ENCODE data around the gene CARD19.

DNA sequence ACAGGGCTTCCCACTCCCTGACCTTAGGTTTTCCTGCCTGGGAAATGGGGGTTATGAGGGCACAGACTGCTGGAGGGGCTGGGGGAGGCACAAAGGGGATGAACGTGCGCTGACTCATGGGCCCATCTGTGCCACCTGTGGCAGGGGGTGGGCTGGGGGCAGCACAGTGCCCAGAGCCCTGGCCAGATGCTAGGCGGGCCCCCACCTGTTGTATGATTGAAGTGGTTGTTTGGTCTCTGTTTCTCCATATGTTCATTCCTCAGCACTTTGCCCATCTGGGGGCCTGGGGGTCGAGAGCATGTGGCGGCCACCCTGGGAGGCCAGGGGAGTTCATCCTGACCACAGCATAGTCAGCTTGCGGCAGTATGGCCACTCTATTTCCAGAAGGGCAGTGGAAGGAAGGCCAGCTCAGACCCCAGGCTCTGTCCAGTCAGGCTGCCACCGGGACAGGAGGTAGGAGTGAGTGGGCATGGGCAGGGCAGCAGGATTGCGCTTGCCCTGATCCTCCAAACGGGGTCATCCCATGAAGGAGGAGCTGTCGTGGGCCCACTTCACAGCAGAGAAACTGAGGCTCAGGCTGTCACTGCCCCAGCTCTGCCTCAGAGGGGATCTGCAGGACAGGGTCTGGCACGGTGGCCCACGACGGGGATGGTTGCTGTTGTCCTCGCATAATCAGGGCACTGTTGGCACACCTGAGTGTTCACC is 38.9 kb downstream of the CARD19 start:
- TF ChIP-seq, protein P1, sequence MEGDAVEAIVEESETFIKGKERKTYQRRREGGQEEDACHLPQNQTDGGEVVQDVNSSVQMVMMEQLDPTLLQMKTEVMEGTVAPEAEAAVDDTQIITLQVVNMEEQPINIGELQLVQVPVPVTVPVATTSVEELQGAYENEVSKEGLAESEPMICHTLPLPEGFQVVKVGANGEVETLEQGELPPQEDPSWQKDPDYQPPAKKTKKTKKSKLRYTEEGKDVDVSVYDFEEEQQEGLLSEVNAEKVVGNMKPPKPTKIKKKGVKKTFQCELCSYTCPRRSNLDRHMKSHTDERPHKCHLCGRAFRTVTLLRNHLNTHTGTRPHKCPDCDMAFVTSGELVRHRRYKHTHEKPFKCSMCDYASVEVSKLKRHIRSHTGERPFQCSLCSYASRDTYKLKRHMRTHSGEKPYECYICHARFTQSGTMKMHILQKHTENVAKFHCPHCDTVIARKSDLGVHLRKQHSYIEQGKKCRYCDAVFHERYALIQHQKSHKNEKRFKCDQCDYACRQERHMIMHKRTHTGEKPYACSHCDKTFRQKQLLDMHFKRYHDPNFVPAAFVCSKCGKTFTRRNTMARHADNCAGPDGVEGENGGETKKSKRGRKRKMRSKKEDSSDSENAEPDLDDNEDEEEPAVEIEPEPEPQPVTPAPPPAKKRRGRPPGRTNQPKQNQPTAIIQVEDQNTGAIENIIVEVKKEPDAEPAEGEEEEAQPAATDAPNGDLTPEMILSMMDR (IDR thresholded peaks at IDR 0.05), result no peak
- TF ChIP-seq, protein P2, sequence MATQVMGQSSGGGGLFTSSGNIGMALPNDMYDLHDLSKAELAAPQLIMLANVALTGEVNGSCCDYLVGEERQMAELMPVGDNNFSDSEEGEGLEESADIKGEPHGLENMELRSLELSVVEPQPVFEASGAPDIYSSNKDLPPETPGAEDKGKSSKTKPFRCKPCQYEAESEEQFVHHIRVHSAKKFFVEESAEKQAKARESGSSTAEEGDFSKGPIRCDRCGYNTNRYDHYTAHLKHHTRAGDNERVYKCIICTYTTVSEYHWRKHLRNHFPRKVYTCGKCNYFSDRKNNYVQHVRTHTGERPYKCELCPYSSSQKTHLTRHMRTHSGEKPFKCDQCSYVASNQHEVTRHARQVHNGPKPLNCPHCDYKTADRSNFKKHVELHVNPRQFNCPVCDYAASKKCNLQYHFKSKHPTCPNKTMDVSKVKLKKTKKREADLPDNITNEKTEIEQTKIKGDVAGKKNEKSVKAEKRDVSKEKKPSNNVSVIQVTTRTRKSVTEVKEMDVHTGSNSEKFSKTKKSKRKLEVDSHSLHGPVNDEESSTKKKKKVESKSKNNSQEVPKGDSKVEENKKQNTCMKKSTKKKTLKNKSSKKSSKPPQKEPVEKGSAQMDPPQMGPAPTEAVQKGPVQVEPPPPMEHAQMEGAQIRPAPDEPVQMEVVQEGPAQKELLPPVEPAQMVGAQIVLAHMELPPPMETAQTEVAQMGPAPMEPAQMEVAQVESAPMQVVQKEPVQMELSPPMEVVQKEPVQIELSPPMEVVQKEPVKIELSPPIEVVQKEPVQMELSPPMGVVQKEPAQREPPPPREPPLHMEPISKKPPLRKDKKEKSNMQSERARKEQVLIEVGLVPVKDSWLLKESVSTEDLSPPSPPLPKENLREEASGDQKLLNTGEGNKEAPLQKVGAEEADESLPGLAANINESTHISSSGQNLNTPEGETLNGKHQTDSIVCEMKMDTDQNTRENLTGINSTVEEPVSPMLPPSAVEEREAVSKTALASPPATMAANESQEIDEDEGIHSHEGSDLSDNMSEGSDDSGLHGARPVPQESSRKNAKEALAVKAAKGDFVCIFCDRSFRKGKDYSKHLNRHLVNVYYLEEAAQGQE (IDR thresholded peaks at IDR 0.05; ENCODE audit: insufficient read depth in 1 of 2, low read depth in 2 of 2, low read length in 1 of 2), result no peak
